HepG2 (cell line): ENCODE measurements around the gene PTK7. TPM values are rescaled to one million over a fixed set of nuclear protein-coding genes. Genes with fewer than 3 reads are reported as not detected.

Source experiments
- ATAC-seq: fragments of 200-7000 bp; cut with Tn5 transposase; 3 replicates; pipeline ENCODE4 v1.9.1; 2020; ENCODE audit warnings: mild to moderate bottlenecking, moderate library complexity
- BruUV-seq: library from RNA; stranded (reverse); fragments of 400-500 nt; replicated peaks from 2 replicates; lab custom pipeline; 2021; lab: Mats Ljungman, UMichigan
- CTCF ChIA-PET: fragments of 300-600 bp; formaldehyde crosslinking; extraction: SDS; loops from one replicate; lab custom pipeline; 2021; ENCODE audit warnings: low total read pairs, inconsistent platforms, low intra/inter-chr PET ratio; lab: Yijun Ruan, JAX
- POLR2A ChIA-PET: fragments of 350-600 bp; sonication (Branson Sonifier 250); formaldehyde crosslinking; loops from one replicate; lab custom pipeline; 2020; ENCODE audit warnings: antibody characterized with exemption, inconsistent platforms; lab: Yijun Ruan, JAX
- DNase-seq: peaks from one replicate; pipeline ENCODE4 v3.0.0-alpha.2; 2015; ENCODE audit warnings: low spot score
- FAIRE-seq: peaks from 3 replicates; lab custom pipeline; 2011; peaks lifted over from hg19 to GRCh38; lab: Jason Lieb, UNC
- H2AFZ ChIP-seq: one replicate; pipeline ENCODE4 v1.6.1; 2011; ENCODE audit warnings: low read length, inconsistent platforms
- H3K27ac ChIP-seq: fragments of 300-600 bp; 3 replicates; pipeline ENCODE4 v1.8.0; 2011; ENCODE audit warnings: mixed run types, mild to moderate bottlenecking, mixed read lengths, low read length, inconsistent platforms; ENCODE audit not compliant: insufficient read depth; ENCODE audit errors: extremely low read length
- H3K27me3 ChIP-seq, 2 experiments: fragments of 200-600 bp in 1 of 2; 2 replicates in 1 of 2; 3 replicates in 1 of 2; pipeline versions ENCODE4 v1.6.0 to v1.8.0; 2011; ENCODE audit warnings: low read length in 2 of 2, mild to moderate bottlenecking in 2 of 2, moderate library complexity in 2 of 2, inconsistent platforms in 1 of 2; ENCODE audit not compliant: insufficient read depth in 2 of 2, control insufficient read depth in 1 of 2
- H3K36me3 ChIP-seq, 2 experiments: fragments of 200-600 bp in 1 of 2; replicated peaks in 1 of 2; 2 replicates in 1 of 2; 3 replicates in 1 of 2; pipeline versions ENCODE4 v1.5.1 to v1.8.0; 2011; ENCODE audit warnings: low read length in 2 of 2, inconsistent platforms in 1 of 2; ENCODE audit not compliant: insufficient read depth in 2 of 2, control insufficient read depth in 1 of 2
- H3K4me1 ChIP-seq: 2 replicates; pipeline ENCODE4 v1.5.1; 2012; ENCODE audit warnings: low read length, inconsistent platforms; ENCODE audit not compliant: insufficient read depth
- H3K4me2 ChIP-seq: 2 replicates; pipeline ENCODE4 v1.6.0; 2011; ENCODE audit warnings: low read depth, low read length, inconsistent platforms
- H3K4me3 ChIP-seq, 3 experiments: fragments of 200-600 bp in 1 of 3; sonication (generic), shearing (Covaris generic) in 1 of 3; replicated peaks in 1 of 3; 2 replicates each; pipeline ENCODE4 v1.5.1; 2011 to 2016; ENCODE audit warnings: low read length in 3 of 3, inconsistent platforms in 2 of 3, low read depth in 2 of 3, mild to moderate bottlenecking in 2 of 3, control low read depth in 1 of 3, mixed read lengths in 1 of 3; ENCODE audit not compliant: insufficient read depth in 1 of 3
- H3K79me2 ChIP-seq: one replicate; pipeline ENCODE4 v1.6.1; 2011; ENCODE audit warnings: low read length, inconsistent platforms; ENCODE audit not compliant: insufficient read depth
- H3K9ac ChIP-seq: 2 replicates; pipeline ENCODE4 v1.6.0; 2011; ENCODE audit warnings: mild to moderate bottlenecking, low read depth, low read length, inconsistent platforms; ENCODE audit not compliant: insufficient read depth
- H3K9me3 ChIP-seq: 2 replicates; pipeline ENCODE4 v1.5.1; 2012; ENCODE audit warnings: mild to moderate bottlenecking, low read length
- H4K20me1 ChIP-seq: 2 replicates; pipeline ENCODE4 v1.6.0; 2011; ENCODE audit warnings: inconsistent platforms, mild to moderate bottlenecking, low read length, moderate library complexity; ENCODE audit not compliant: insufficient read depth
- ASH2L ChIP-seq: fragments of 300-600, 200-600 bp; sonication (generic); IDR thresholded peaks from 2 replicates; pipeline ENCODE4 v1.7.0; 2017; ENCODE audit warnings: low read depth, mild to moderate bottlenecking, moderate library complexity, mixed read lengths, low read length; ENCODE audit not compliant: insufficient read length
- CC2D1A ChIP-seq: sonication (generic); formaldehyde crosslinking; IDR thresholded peaks from 2 replicates; pipeline ENCODE4 v1.8.1; 2023; ENCODE audit warnings: mild to moderate bottlenecking, missing genetic modification reagents
- FOXO1 ChIP-seq: sonication (generic); formaldehyde crosslinking; IDR thresholded peaks from 2 replicates; pipeline ENCODE4 v1.4.0; 2020; ENCODE audit warnings: missing genetic modification reagents
- GLI4 ChIP-seq: sonication (generic); formaldehyde crosslinking; IDR thresholded peaks from 2 replicates; pipeline ENCODE4 v1.5.1; 2020; ENCODE audit warnings: missing genetic modification reagents, mild to moderate bottlenecking, moderate library complexity, borderline replicate concordance
- JUN ChIP-seq: sonication (generic); formaldehyde crosslinking; IDR thresholded peaks from 2 replicates; pipeline ENCODE4 v1.4.0; 2020; ENCODE audit warnings: mild to moderate bottlenecking, missing genetic modification reagents
- NFE2L1 ChIP-seq: sonication (generic); formaldehyde crosslinking; IDR thresholded peaks from 2 replicates; pipeline ENCODE4 v1.4.0; 2020; ENCODE audit warnings: missing genetic modification reagents, mild to moderate bottlenecking, borderline replicate concordance
- SMARCC2 ChIP-seq: fragments of 450-650 bp; IDR thresholded peaks from 2 replicates; pipeline ENCODE4 v1.6.1; 2017; ENCODE audit warnings: antibody characterized with exemption, mild to moderate bottlenecking
- SOX5 ChIP-seq: IDR thresholded peaks from 2 replicates; pipeline ENCODE4 v1.6.1; 2016; ENCODE audit warnings: borderline replicate concordance
- SPEN ChIP-seq: sonication (generic); formaldehyde crosslinking; IDR thresholded peaks from 2 replicates; pipeline ENCODE4 v1.5.1; 2020; ENCODE audit warnings: low read depth, mild to moderate bottlenecking, missing genetic modification reagents
- ZNF441 ChIP-seq: sonication (generic); formaldehyde crosslinking; IDR thresholded peaks from 2 replicates; pipeline ENCODE4 v1.7.0; 2021; ENCODE audit warnings: missing genetic modification reagents, borderline replicate concordance
- ZNF501 ChIP-seq: sonication (generic); formaldehyde crosslinking; IDR thresholded peaks from 2 replicates; pipeline ENCODE4 v1.5.1; 2020; ENCODE audit warnings: mild to moderate bottlenecking, moderate library complexity, missing genetic modification reagents
- ZNF737 ChIP-seq: sonication (generic); formaldehyde crosslinking; IDR thresholded peaks from 2 replicates; pipeline ENCODE4 v1.5.0; 2020; ENCODE audit warnings: missing genetic modification reagents, mild to moderate bottlenecking, borderline replicate concordance
- WGBS: methylation state at CpG from one replicate; pipeline ENCODE4 v1.1.6; 2017; ENCODE audit warnings: low lambda C conversion rate; 5-methylcytosine and 5-hydroxymethylcytosine counted together
- in situ Hi-C: cut with HindIII; loops from 2 replicates; pipeline ENCODE4 v1.10.0; 2017; ENCODE audit warnings: low pct_unique_long_range_greater_than_20kb; ENCODE audit not compliant: extremely low pct_ligation_motif_present
- intact Hi-C: fragments of 100-400 bp; cut with micrococcal nuclease; formaldehyde crosslinking; loops from one replicate; pipeline ENCODE4 v1.10.0; 2022; ENCODE audit not compliant: unreplicated experiment
- polyA plus RNA-seq, 8 experiments: library from polyadenylated mRNA; depleted of rRNA in 3 of 8; stranded (reverse) in 7 of 8; unstranded in 1 of 8; fragments of >200 nt; fragmentation: Illumina TruSeq in 4 of 8; extraction: Trizol in 4 of 8; gene quantifications; 2 replicates each; pipeline versions ENCODE4 v1.2.1 to v1.2.3, GENCODE V29; 2011 to 2016; ENCODE audit warnings: low read depth in 4 of 8, missing spikeins in 1 of 8, mixed read lengths in 1 of 8; ENCODE audit not compliant: insufficient read depth in 1 of 8
- total RNA-seq, 5 experiments: library from RNA; depleted of rRNA; stranded (reverse); fragments of >200 nt; fragmentation: Illumina TruSeq; extraction: Trizol; gene quantifications; 2 replicates each; pipeline ENCODE4 v1.2.3, GENCODE V29; 2016; ENCODE audit warnings: low read depth in 1 of 5
- TF ChIP-seq, protein P1 (sequence below): sonication (generic); formaldehyde crosslinking; IDR thresholded peaks from 2 replicates; pipeline ENCODE4 v1.4.0; 2020; ENCODE audit warnings: missing genetic modification reagents
- TF ChIP-seq, protein P2 (sequence below): sonication (generic); formaldehyde crosslinking; IDR thresholded peaks from 2 replicates; pipeline ENCODE4 v1.5.1; 2020; ENCODE audit warnings: mild to moderate bottlenecking, missing genetic modification reagents
- TF ChIP-seq, protein P3 (sequence below): sonication (generic); formaldehyde crosslinking; IDR thresholded peaks from 2 replicates; pipeline ENCODE4 v1.4.0; 2020; ENCODE audit warnings: missing genetic modification reagents
- TF ChIP-seq, protein P4 (sequence below): IDR thresholded peaks from 2 replicates; pipeline ENCODE4 v1.6.1; 2016; ENCODE audit warnings: missing genetic modification reagents, missing compliant biosample characterization

The PTK7 gene
- total and polyA plus RNA-seq, 2 of the 13 experiments (the other 11 are each of a cell fraction or from before 2014, with no cell fraction given) = 98.5 to 99.8 TPM

DNA sequence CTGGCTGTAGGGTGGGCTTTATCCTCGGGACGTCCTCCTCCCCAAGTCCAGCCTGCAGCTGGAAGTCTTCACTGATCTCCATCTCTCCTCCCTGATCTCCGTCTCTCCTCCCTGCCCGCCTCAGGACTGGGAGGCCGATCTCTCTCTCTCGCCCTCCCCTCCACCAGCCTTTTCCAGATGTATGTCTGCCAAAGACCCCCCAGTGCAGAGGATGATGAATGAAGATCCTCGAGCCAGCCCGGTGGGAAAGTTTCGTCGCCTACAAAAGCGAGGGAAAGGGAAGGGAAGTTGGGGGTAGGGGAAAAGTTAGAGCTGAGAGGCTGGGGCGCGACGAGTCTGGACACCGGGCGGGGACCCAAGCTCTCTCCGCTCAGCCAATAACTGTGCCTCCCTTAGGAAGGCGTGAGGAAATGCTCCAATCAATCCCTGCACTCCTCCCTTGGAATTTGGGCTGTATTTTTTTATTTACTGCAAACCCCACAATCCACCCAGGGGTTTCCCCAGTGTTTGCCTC, 94.4 kb downstream of the PTK7 start (continued):
- TF ChIP-seq, protein P1, sequence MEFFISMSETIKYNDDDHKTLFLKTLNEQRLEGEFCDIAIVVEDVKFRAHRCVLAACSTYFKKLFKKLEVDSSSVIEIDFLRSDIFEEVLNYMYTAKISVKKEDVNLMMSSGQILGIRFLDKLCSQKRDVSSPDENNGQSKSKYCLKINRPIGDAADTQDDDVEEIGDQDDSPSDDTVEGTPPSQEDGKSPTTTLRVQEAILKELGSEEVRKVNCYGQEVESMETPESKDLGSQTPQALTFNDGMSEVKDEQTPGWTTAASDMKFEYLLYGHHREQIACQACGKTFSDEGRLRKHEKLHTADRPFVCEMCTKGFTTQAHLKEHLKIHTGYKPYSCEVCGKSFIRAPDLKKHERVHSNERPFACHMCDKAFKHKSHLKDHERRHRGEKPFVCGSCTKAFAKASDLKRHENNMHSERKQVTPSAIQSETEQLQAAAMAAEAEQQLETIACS (CRISPR knock-in tag) = no peak
- no peak for TF ChIP-seq ZNF737 (CRISPR knock-in tag)
- TF ChIP-seq, protein P2, sequence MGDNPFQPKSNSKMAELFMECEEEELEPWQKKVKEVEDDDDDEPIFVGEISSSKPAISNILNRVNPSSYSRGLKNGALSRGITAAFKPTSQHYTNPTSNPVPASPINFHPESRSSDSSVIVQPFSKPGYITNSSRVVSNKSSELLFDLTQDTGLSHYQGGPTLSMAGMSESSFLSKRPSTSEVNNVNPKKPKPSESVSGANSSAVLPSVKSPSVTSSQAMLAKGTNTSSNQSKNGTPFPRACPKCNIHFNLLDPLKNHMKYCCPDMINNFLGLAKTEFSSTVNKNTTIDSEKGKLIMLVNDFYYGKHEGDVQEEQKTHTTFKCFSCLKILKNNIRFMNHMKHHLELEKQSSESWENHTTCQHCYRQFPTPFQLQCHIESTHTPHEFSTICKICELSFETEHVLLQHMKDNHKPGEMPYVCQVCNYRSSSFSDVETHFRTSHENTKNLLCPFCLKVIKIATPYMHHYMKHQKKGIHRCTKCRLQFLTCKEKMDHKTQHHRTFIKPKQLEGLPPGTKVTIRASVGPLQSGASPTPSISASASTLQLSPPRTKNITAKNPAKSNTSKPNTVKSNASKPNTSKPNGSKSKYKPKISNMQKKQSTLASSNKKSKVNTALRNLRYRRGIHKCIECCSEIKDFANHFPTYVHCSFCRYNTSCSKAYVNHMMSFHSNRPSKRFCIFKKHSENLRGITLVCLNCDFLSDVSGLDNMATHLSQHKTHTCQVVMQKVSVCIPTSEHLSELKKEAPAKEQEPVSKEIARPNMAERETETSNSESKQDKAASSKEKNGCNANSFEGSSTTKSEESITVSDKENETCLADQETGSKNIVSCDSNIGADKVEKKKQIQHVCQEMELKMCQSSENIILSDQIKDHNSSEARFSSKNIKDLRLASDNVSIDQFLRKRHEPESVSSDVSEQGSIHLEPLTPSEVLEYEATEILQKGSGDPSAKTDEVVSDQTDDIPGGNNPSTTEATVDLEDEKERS = no peak
- TF ChIP-seq ASH2L = no peak
- TF ChIP-seq, all 625 proteins: peak for 103

DNA sequence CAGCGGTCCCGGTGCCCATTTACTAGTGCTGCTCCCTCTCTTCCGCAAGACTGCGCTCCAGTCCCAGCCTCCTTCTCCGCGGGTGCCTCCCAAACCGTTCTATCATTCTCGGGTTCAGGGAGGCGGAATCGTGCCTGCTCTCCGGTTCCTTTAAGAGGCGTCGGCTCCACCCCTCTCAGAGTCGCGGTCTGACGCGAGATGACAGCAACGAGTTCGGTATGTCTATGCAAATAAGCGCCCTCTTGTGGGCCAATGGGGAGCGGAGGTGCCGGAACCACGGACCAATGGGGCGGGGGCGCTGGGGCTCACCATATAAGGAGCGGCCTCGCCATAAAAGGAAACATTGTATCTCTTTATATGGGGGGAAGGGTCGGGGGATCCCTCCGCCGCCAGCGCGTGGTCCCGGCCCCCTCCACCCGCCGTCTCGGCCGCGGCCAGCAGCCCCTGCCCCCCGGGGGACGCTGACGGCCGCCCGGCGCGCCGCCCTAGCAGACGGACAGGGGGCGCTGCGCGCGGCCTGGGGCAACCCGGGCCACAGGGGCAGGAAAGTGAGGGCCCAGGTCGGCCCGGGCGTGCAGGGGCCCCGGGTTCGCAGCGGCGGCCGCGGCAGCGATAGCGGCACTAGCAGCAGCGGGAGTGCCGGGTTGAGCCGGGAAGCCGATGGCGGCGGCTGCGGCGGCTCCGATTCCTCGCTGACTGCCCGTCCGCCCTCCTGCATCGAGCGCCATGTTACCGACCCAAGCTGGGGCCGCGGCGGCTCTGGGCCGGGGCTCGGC, 95.0 kb downstream of the PTK7 start, which contains the start of gene SRF:
Gene SRF (plus strand): TSS at position 339 of the 776 bp plus-strand sequence. CDS start 388 bp downstream, at position 727.
- WGBS = 3% methylated on average over 24 of the region's 83 CpGs
- DNase-seq = peak; percentile 99
- in situ Hi-C loops = no loop called here
- no peaks in the 10 kb centered on the region; a peak in 1 of 5 replicates for H3K27me3 ChIP-seq
- CTCF ChIA-PET = interaction anchor here (0.8 kb wide), 1 partner anchor 118 kb away, joined by 3 read pairs; the partner anchor contains the start of gene CUL7
- intact Hi-C loops = loop anchor here (5.0 kb wide), 1 partner anchor 456 kb away; the partner anchor contains the start of gene GTPBP2
- TSS peak; percentile 37 for BruUV-seq
- H3K79me2 ChIP-seq = peaks cover 36% of the 10 kb centered on the region
- peaks cover 8 to 14% of the 10 kb centered on the region in 2 experiments for H3K36me3 ChIP-seq
- H3K4me1 ChIP-seq = peaks cover 37% of the 10 kb centered on the region
- peak; percentile 70 for ATAC-seq
- peak; percentile 95 for FAIRE-seq
- H3K9ac ChIP-seq = peak within 1 kb of the TSS; percentile 96
- H2AFZ ChIP-seq = peak within 1 kb of the TSS; percentile 48
- peak within 1 kb of the TSS; percentile 82 for H3K27ac ChIP-seq
- POLR2A ChIA-PET = interaction anchor here (0.8 to 2.7 kb wide), 13 partner anchors 9 to 256 kb away, joined by 3 to 16 read pairs (median 5); partner anchors contain the start of genes ABCC10, CUL7, CUL9 and KLC4
- H4K20me1 ChIP-seq = peaks cover 32% of the 10 kb centered on the region
- peak within 1 kb of the TSS; percentile 95 to 97 (median 95) for H3K4me3 ChIP-seq
- no peaks in the 10 kb centered on the region for H3K9me3 ChIP-seq
- H3K4me2 ChIP-seq = peak within 1 kb of the TSS; percentile 95
- no peak for TF ChIP-seq NFE2L1 (CRISPR knock-in tag)
- no peak for TF ChIP-seq GLI4
- TF ChIP-seq FOXO1 (CRISPR knock-in tag) = peak; percentile 68
- peak; percentile 99 for TF ChIP-seq ZNF501
- TF ChIP-seq SPEN = peak; percentile 86
- peak; percentile 97 for TF ChIP-seq ZNF441
- TF ChIP-seq, protein P3, sequence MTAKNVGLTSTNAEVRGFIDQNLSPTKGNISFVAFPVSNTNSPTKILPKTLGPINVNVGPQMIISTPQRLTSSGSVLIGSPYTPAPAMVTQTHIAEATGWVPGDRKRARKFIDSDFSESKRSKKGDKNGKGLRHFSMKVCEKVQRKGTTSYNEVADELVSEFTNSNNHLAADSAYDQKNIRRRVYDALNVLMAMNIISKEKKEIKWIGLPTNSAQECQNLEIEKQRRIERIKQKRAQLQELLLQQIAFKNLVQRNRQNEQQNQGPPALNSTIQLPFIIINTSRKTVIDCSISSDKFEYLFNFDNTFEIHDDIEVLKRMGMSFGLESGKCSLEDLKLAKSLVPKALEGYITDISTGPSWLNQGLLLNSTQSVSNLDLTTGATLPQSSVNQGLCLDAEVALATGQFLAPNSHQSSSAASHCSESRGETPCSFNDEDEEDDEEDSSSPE (CRISPR knock-in tag) = peak; percentile 66
- TF ChIP-seq CC2D1A (CRISPR knock-in tag) = no peak
- peak; percentile 40 for TF ChIP-seq SOX5 (CRISPR knock-in tag)
- 0 out of 2 replicates have a peak, but pooled peaks have one; percentile 11 for TF ChIP-seq JUN (CRISPR knock-in tag)
- TF ChIP-seq, protein P4, sequence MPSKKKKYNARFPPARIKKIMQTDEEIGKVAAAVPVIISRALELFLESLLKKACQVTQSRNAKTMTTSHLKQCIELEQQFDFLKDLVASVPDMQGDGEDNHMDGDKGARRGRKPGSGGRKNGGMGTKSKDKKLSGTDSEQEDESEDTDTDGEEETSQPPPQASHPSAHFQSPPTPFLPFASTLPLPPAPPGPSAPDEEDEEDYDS (CRISPR knock-in tag) = peak; percentile 97
- TF ChIP-seq SMARCC2 = no peak
